ENCODE measurements around the gene PLCXD1.
"Not testable (repeated sequence)": the region's sequence is repeated elsewhere in the genome, so short reads cannot be mapped to it uniquely, and the experiment has no call there.

- not testable (repeated sequence) for TF ChIP-seq RARB (CRISPR knock-in tag; IDR thresholded peaks at IDR 0.05); ZNF565 (CRISPR knock-in tag; conservative IDR thresholded peaks at IDR 0.05; ENCODE audit: low read depth); CSDC2 (CRISPR knock-in tag; IDR thresholded peaks at IDR 0.05); TOX (CRISPR knock-in tag; IDR thresholded peaks at IDR 0.05; ENCODE audit: borderline replicate concordance); PATZ1 (CRISPR knock-in tag; IDR thresholded peaks at IDR 0.05; ENCODE audit: borderline replicate concordance); POU6F1 (CRISPR knock-in tag; IDR thresholded peaks at IDR 0.05; ENCODE audit: borderline replicate concordance, low read depth)
Measured at GRCh38 chrX:330141-330725, 49.1 kb downstream of the PLCXD1 start.
